Peyer's patch (tissue), 4 donors: ENCODE results near the gene ICAM1. TPM values are rescaled to one million over a fixed set of nuclear protein-coding genes. Genes with fewer than 3 reads are reported as not detected.

Experiments used
- DNase-seq, 3 donors: peaks; one replicate each; pipeline ENCODE4 v3.0.0-alpha.2; 2017 to 2019
- H3K27ac ChIP-seq, 4 donors: fragments of 200-600 bp; sonication (generic); one replicate each; pipeline ENCODE4 v1.5.1; 2016 to 2019
- H3K27me3 ChIP-seq, 2 donors: fragments of 200-600 bp; sonication (generic); one replicate each; pipeline ENCODE4 v1.5.1; 2019
- H3K36me3 ChIP-seq, 3 donors: fragments of 200-600 bp; sonication (generic); one replicate each; pipeline ENCODE4 v1.5.1; 2016 to 2019
- H3K4me1 ChIP-seq, 4 donors: fragments of 200-600 bp; sonication (generic); one replicate each; pipeline ENCODE4 v1.5.1; 2016 to 2019
- H3K4me3 ChIP-seq, 4 donors: fragments of 200-600 bp; sonication (generic); 1 replicate in 3 of 4; 2 replicates in 1 of 4; pipeline ENCODE4 v1.5.1; 2016 to 2019; ENCODE audit warnings: mild to moderate bottlenecking in 1 of 4
- H3K9me3 ChIP-seq, 4 donors: fragments of 200-600 bp; sonication (generic); one replicate each; pipeline ENCODE4 v1.5.1; 2016 to 2019; ENCODE audit warnings: mild to moderate bottlenecking in 1 of 4
- CTCF ChIP-seq, 6 experiments: fragments of 450-650 bp in 4 of 6; fragments of 200-600 bp in 2 of 6; sonication (generic) in 1 of 6; IDR thresholded peaks; one replicate each; pipeline ENCODE4 v1.5.1; 2017 to 2019; ENCODE audit warnings: antibody characterized with exemption in 6 of 6, mild to moderate bottlenecking in 3 of 6, moderate library complexity in 1 of 6
- POLR2A ChIP-seq, 2 donors: fragments of 450-650 bp; IDR thresholded peaks; one replicate each; pipeline ENCODE4 v1.5.1; 2017; ENCODE audit warnings: antibody characterized with exemption in 2 of 2, mild to moderate bottlenecking in 2 of 2, moderate library complexity in 2 of 2
- total RNA-seq, 4 donors: library from RNA; depleted of rRNA; stranded (reverse); fragments of >200 nt; gene quantifications; one replicate each; pipeline ENCODE4 v1.1.0, GENCODE V29; 2016

Gene ICAM1
- total RNA-seq, 4 donors from 2014 or later = 2.6 to 62.7 (median 12.7) TPM

DNA sequence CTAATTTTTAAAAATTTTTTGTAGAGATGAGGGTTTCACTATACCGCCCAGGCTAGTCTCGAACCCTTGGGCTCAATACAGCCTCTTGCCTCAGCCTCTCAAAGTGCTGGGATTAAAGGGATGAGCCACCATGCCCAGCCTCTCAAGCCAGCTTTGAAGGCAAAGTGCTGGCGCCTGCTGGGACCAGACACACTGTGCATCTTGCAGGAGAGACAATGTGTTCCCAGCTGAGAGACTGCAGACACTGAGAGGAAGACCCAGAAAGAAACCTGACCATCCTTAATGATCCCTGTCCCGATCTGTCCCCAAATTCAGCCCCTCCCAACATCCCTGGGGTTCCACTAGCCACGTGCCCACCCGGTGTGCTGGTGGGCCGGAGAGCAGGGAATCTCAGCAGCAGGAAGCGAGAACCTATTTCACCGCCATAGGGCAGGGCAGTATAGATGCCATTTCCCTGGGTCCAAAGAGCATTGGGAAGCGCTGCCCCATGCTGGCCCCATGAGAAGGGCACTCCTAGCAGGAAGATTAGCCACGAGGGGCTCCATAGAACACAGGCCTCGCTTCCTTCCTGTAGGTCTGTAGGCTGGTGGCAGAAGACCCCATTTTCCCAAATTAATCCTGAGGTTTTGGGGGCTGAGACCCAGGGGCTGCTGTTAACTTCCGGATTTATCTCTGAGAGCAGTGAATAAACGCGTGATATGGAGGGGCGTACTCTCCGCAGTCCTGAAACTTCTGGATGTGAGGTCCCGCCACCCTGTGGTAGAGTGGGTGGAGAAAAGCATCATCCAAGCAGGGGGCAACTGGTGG lies 61.4 kb downstream of the ICAM1 start:
- peak overlapping the region; percentile 72 to 83 (median 78) for H3K4me3 ChIP-seq
- H3K9me3 ChIP-seq = no peaks in the 10 kb centered on the region
- peak in 2 of 3 donors; percentile 74 to 82 for DNase-seq
- no peaks in the 10 kb centered on the region for H3K27me3 ChIP-seq
- peak overlapping the region; percentile 85 to 97 (median 90) for H3K27ac ChIP-seq
- peaks cover 0 to 12% (median 8%) of the 10 kb centered on the region in 4 donors for H3K4me1 ChIP-seq
- peak; percentile 13 to 42 for TF ChIP-seq POLR2A (IDR thresholded peaks at IDR 0.05)
- peak in 3 of 6 experiments; percentile 19 to 40 (median 20) for TF ChIP-seq CTCF (IDR thresholded peaks at IDR 0.05)
- H3K36me3 ChIP-seq = peaks cover 0 to 32% (median 0%) of the 10 kb centered on the region in 3 donors

GRCh38 chr19:10332965-10333757 lies 62.2 kb downstream of the ICAM1 start, which contains the start of gene RAVER1:
TSS of gene RAVER1 (minus strand) at chr19:10333529. CDS start at chr19:10333507, 22 bp downstream.
- Histone ChIP-seq H3K27me3 (no peaks in the 10 kb centered on the region), H3K4me1 (peaks cover 0 to 12% (median 8%) of the 10 kb centered on the region in 4 donors), H3K9me3 (no peaks in the 10 kb centered on the region), H3K36me3 (peaks cover 0 to 24% (median 0%) of the 10 kb centered on the region in 3 donors), H3K27ac (peak within 1 kb of the TSS; percentile 85 to 97 (median 90)), H3K4me3 (peak within 1 kb of the TSS; percentile 72 to 83 (median 78))
- DNase-seq = peak; percentile 97 to 99 (median 99)
- TF ChIP-seq CTCF (IDR thresholded peaks at IDR 0.05) (no peak), POLR2A (IDR thresholded peaks at IDR 0.05) (peak; percentile 70 to 74)

DNA sequence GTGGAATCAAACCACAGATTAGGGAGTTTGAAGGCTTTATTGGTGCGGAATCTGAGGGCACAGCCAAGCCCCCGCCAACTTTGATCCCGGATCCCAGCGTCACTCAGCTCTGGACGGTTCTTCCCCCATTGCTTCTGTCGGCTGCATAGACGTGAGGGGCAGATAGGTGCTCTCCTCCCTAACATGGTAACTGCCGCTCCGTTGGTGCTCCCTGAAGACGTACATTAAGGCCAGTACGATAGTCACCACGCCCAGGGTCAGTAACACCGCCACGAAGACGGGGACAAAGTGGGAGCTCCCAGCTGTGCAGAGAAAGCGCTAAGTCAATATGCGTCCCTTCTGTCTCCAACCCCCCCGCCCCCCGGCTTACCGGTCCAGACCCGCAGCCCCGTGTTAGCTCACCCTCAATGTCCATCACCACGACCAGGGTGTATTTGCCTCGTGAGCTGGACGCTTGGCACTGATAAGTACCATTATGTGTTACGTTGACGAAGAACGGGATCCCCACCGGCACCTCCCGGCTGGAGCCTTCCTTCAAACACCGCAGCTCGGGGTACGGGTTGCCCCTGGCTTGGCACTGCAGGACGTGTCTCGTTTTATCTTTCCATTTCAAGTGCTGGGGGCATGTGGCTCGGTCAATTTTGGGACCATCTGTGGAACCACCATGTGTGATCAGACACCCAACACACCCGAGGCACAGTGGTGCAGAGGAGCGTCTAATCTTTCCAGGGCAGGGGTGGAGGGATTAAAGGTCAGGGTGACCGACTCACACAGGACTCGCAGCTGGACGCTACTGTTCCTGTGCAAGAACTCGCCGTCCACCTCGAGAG lies 63.1 kb downstream of the ICAM1 start:
- TF ChIP-seq CTCF (IDR thresholded peaks at IDR 0.05) = no peak
- TF ChIP-seq POLR2A (IDR thresholded peaks at IDR 0.05) = no peak
- H3K36me3 ChIP-seq = peaks cover 0 to 16% (median 0%) of the 10 kb centered on the region in 3 donors
- DNase-seq = peak in 1 of 3 donors; percentile 68
- no peaks in the 10 kb centered on the region for H3K9me3 ChIP-seq
- peak overlapping the region; percentile 85 to 97 (median 90) for H3K27ac ChIP-seq
- peaks cover 0 to 12% (median 8%) of the 10 kb centered on the region in 4 donors for H3K4me1 ChIP-seq
- no peaks in the 10 kb centered on the region for H3K27me3 ChIP-seq
- H3K4me3 ChIP-seq = peak overlapping the region; percentile 72 to 83 (median 78)

DNA sequence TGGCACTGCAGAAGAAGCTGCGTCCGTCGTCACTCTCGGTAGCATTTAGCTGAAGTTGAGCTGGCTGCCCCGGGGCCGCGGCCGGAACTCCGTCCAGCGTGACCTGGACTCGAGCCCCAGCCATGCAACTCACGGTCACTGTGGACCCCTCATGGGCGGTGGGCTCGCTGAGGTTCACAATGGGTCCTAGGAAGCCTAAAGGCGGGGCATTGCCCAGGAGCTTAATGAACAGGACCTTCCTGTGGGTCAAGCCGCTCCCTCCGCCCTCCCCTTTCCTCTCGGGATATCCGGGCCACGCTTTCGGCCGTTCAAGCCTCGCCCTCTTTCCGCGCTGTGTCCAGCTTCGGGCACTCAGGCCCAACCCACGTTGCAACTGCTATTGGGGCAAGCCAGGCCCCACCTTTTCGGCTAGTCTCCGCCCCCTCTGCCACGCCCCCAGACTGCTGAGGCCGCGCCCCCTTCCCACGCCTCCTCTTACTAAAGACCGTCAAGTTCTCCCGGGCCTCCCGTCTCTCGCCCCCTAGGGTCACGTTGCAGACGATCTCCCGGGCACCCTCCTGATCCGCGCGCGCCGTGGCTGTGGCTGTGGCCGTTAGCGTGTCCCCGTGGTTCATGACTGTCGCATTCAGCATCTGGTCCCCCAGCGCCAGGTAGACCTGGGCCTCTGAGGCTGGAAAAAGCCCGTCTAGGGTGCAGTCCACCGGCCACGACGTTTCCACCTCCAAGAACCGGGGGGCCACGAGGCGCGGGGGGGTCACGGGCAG lies 63.9 kb downstream of the ICAM1 start:
- peak; percentile 49 to 57 for TF ChIP-seq POLR2A (IDR thresholded peaks at IDR 0.05)
- peak in 2 of 6 experiments; percentile 14 to 15 for TF ChIP-seq CTCF (IDR thresholded peaks at IDR 0.05)
- H3K27me3 ChIP-seq = no peaks in the 10 kb centered on the region
- H3K9me3 ChIP-seq = no peaks in the 10 kb centered on the region
- peak overlapping the region; percentile 72 to 83 (median 78) for H3K4me3 ChIP-seq
- DNase-seq = peak; percentile 61 to 98 (median 95)
- H3K27ac ChIP-seq = peak overlapping the region; percentile 85 to 97 (median 90)
- H3K4me1 ChIP-seq = peaks cover 0 to 12% (median 8%) of the 10 kb centered on the region in 4 donors
- peaks cover 0 to 8% (median 0%) of the 10 kb centered on the region in 3 donors for H3K36me3 ChIP-seq
